ENCODE data around the gene MRPL33. TPM values are rescaled to one million over a fixed set of nuclear protein-coding genes. Genes with fewer than 3 reads are reported as not detected.
A peak's percentile ranks its signal among the peaks of the same experiment; 100 is the strongest.

Gene MRPL33
- total and polyA plus RNA-seq, 2 of the 13 experiments (the other 11 are each of a cell fraction or from before 2014, with no cell fraction given), result 69.7 to 218 TPM

- H4K20me1 ChIP-seq (ENCODE audit: insufficient read depth, low read length), result peaks cover 17% of the 10 kb centered on the region
- CTCF ChIA-PET (ENCODE audit: low intra/inter-chr PET ratio, low total read pairs), result no interaction called here
- H3K4me2 ChIP-seq (ENCODE audit: low read depth, low read length), result peak overlapping the region; percentile 98
- H3K79me2 ChIP-seq (ENCODE audit: insufficient read depth, low read length), result peaks cover 66% of the 10 kb centered on the region
- DNase-seq (ENCODE audit: low spot score) (no peak), FAIRE-seq (no peak), ATAC-seq (no peak)
- no peaks in the 10 kb centered on the region; a peak in 1 of 5 replicates for H3K27me3 ChIP-seq (ENCODE audit: control insufficient read depth in 1 of 2, insufficient read depth in 2 of 2, low read length in 2 of 2)
- H3K4me3 ChIP-seq (replicated peaks in 1 of 3; ENCODE audit: insufficient read depth in 1 of 3, low read depth in 2 of 3, low read length in 3 of 3), result peak overlapping the region in 1 of 3 experiments; percentile 2; a peak in 1 of 6 replicates
- TF ChIP-seq ZBTB8A (CRISPR knock-in tag; IDR thresholded peaks at IDR 0.05; ENCODE audit: borderline replicate concordance, low read depth), result no peak
- TF ChIP-seq ZNF816 (CRISPR knock-in tag; IDR thresholded peaks at IDR 0.05; ENCODE audit: borderline replicate concordance), result no peak
- no peak for TF ChIP-seq MLX (CRISPR knock-in tag; IDR thresholded peaks at IDR 0.05)
- TF ChIP-seq ZBTB26 (CRISPR knock-in tag; IDR thresholded peaks at IDR 0.05; ENCODE audit: borderline replicate concordance), result no peak
- no peak for TF ChIP-seq TRIM22 (IDR thresholded peaks at IDR 0.05)
- TF ChIP-seq ZNF746 (CRISPR knock-in tag; IDR thresholded peaks at IDR 0.05), result no peak
- TF ChIP-seq ZNF367 (CRISPR knock-in tag; IDR thresholded peaks at IDR 0.05; ENCODE audit: borderline replicate concordance), result no peak
- TF ChIP-seq ZNF879 (CRISPR knock-in tag; IDR thresholded peaks at IDR 0.05), result no peak
- no peak for TF ChIP-seq ZNF747 (CRISPR knock-in tag; IDR thresholded peaks at IDR 0.05; ENCODE audit: borderline replicate concordance)
- H3K9ac ChIP-seq (ENCODE audit: insufficient read depth, low read depth, low read length), result peak overlapping the region; percentile 88; the same call in 1 of the 2 replicates
- in situ Hi-C loops (cut with HindIII; ENCODE audit: extremely low pct_ligation_motif_present, low pct_unique_long_range_greater_than_20kb), result no loop called here
- BruUV-seq (replicated peaks), result no TSS peak
- H3K9me3 ChIP-seq (ENCODE audit: low read length), result no peaks in the 10 kb centered on the region
- peaks cover 4 to 28% of the 10 kb centered on the region in 2 experiments; a peak in 4 of 5 replicates for H3K36me3 ChIP-seq (replicated peaks in 1 of 2; ENCODE audit: control insufficient read depth in 1 of 2, insufficient read depth in 2 of 2, low read length in 2 of 2)
- H3K4me1 ChIP-seq (ENCODE audit: insufficient read depth, low read length), result peaks cover 39% of the 10 kb centered on the region
- H3K27ac ChIP-seq (ENCODE audit: extremely low read length, insufficient read depth, low read length), result no peak overlapping the region
- intact Hi-C loops (cut with micrococcal nuclease; ENCODE audit: unreplicated experiment), result loop anchor here (5.0 kb wide), 2 partner anchors 52 to 72 kb away; no protein-coding TSS in a partner anchor
- H2AFZ ChIP-seq (ENCODE audit: low read length), result no peak overlapping the region
- POLR2A ChIA-PET, result interaction anchor here (0.6 to 1.5 kb wide), 2 partner anchors 21 to 1120 kb away, joined by 3 to 7 read pairs; partner anchors contain the start of gene WDR43
- WGBS (ENCODE audit: low lambda C conversion rate), result 94% methylated on average over 5 of the region's 5 CpGs
These were observed 2.4 kb downstream of the MRPL33 start for GRCh38 chr2:27773959-27774358.
